HepG2 (cell line): ENCODE data around the gene FITM1. TPM values are rescaled to one million over a fixed set of nuclear protein-coding genes. Genes with fewer than 3 reads are reported as not detected.

Experiments used
- ATAC-seq: fragments of 200-7000 bp; cut with Tn5 transposase; 3 replicates; pipeline ENCODE4 v1.9.1; 2020; ENCODE audit warnings: mild to moderate bottlenecking, moderate library complexity
- BruUV-seq: library from RNA; stranded (reverse); fragments of 400-500 nt; replicated peaks from 2 replicates; lab custom pipeline; 2021; lab: Mats Ljungman, UMichigan
- CTCF ChIA-PET: fragments of 300-600 bp; formaldehyde crosslinking; extraction: SDS; loops from one replicate; lab custom pipeline; 2021; ENCODE audit warnings: low total read pairs, inconsistent platforms, low intra/inter-chr PET ratio; lab: Yijun Ruan, JAX
- POLR2A ChIA-PET: fragments of 350-600 bp; sonication (Branson Sonifier 250); formaldehyde crosslinking; loops from one replicate; lab custom pipeline; 2020; ENCODE audit warnings: antibody characterized with exemption, inconsistent platforms; lab: Yijun Ruan, JAX
- DNase-seq: peaks from one replicate; pipeline ENCODE4 v3.0.0-alpha.2; 2015; ENCODE audit warnings: low spot score
- FAIRE-seq: peaks from 3 replicates; lab custom pipeline; 2011; peaks lifted over from hg19 to GRCh38; lab: Jason Lieb, UNC
- H2AFZ ChIP-seq: one replicate; pipeline ENCODE4 v1.6.1; 2011; ENCODE audit warnings: low read length, inconsistent platforms
- H3K27ac ChIP-seq: fragments of 300-600 bp; 3 replicates; pipeline ENCODE4 v1.8.0; 2011; ENCODE audit warnings: mixed run types, mild to moderate bottlenecking, mixed read lengths, low read length, inconsistent platforms; ENCODE audit not compliant: insufficient read depth; ENCODE audit errors: extremely low read length
- H3K27me3 ChIP-seq, 2 experiments: fragments of 200-600 bp in 1 of 2; 2 replicates in 1 of 2; 3 replicates in 1 of 2; pipeline versions ENCODE4 v1.6.0 to v1.8.0; 2011; ENCODE audit warnings: low read length in 2 of 2, mild to moderate bottlenecking in 2 of 2, moderate library complexity in 2 of 2, inconsistent platforms in 1 of 2; ENCODE audit not compliant: insufficient read depth in 2 of 2, control insufficient read depth in 1 of 2
- H3K36me3 ChIP-seq, 2 experiments: fragments of 200-600 bp in 1 of 2; replicated peaks in 1 of 2; 2 replicates in 1 of 2; 3 replicates in 1 of 2; pipeline versions ENCODE4 v1.5.1 to v1.8.0; 2011; ENCODE audit warnings: low read length in 2 of 2, inconsistent platforms in 1 of 2; ENCODE audit not compliant: insufficient read depth in 2 of 2, control insufficient read depth in 1 of 2
- H3K4me1 ChIP-seq: 2 replicates; pipeline ENCODE4 v1.5.1; 2012; ENCODE audit warnings: low read length, inconsistent platforms; ENCODE audit not compliant: insufficient read depth
- H3K4me2 ChIP-seq: 2 replicates; pipeline ENCODE4 v1.6.0; 2011; ENCODE audit warnings: low read depth, low read length, inconsistent platforms
- H3K4me3 ChIP-seq, 3 experiments: fragments of 200-600 bp in 1 of 3; sonication (generic), shearing (Covaris generic) in 1 of 3; replicated peaks in 1 of 3; 2 replicates each; pipeline ENCODE4 v1.5.1; 2011 to 2016; ENCODE audit warnings: low read length in 3 of 3, inconsistent platforms in 2 of 3, low read depth in 2 of 3, mild to moderate bottlenecking in 2 of 3, control low read depth in 1 of 3, mixed read lengths in 1 of 3; ENCODE audit not compliant: insufficient read depth in 1 of 3
- H3K79me2 ChIP-seq: one replicate; pipeline ENCODE4 v1.6.1; 2011; ENCODE audit warnings: low read length, inconsistent platforms; ENCODE audit not compliant: insufficient read depth
- H3K9ac ChIP-seq: 2 replicates; pipeline ENCODE4 v1.6.0; 2011; ENCODE audit warnings: mild to moderate bottlenecking, low read depth, low read length, inconsistent platforms; ENCODE audit not compliant: insufficient read depth
- H3K9me3 ChIP-seq: 2 replicates; pipeline ENCODE4 v1.5.1; 2012; ENCODE audit warnings: mild to moderate bottlenecking, low read length
- H4K20me1 ChIP-seq: 2 replicates; pipeline ENCODE4 v1.6.0; 2011; ENCODE audit warnings: inconsistent platforms, mild to moderate bottlenecking, low read length, moderate library complexity; ENCODE audit not compliant: insufficient read depth
- AHDC1 ChIP-seq: sonication (generic); formaldehyde crosslinking; IDR thresholded peaks from 2 replicates; pipeline ENCODE4 v1.5.1; 2020; ENCODE audit warnings: mild to moderate bottlenecking, missing genetic modification reagents, borderline replicate concordance
- DZIP1 ChIP-seq: sonication (generic); formaldehyde crosslinking; IDR thresholded peaks from 2 replicates; pipeline ENCODE4 v1.5.0; 2020; ENCODE audit warnings: mild to moderate bottlenecking, missing genetic modification reagents
- KLF13 ChIP-seq: sonication (generic); formaldehyde crosslinking; IDR thresholded peaks from 2 replicates; pipeline ENCODE4 v1.4.0; 2020; ENCODE audit warnings: mild to moderate bottlenecking, missing genetic modification reagents
- POLR2A ChIP-seq, 2 experiments: IDR thresholded peaks; 2 replicates each; pipeline ENCODE4 v1.6.1; 2011; ENCODE audit warnings: low read depth in 2 of 2, low read length in 2 of 2, mild to moderate bottlenecking in 1 of 2, moderate library complexity in 1 of 2; ENCODE audit not compliant: insufficient read depth in 1 of 2
- SRSF1 ChIP-seq: fragments of 200-400 bp; formaldehyde crosslinking; optimal IDR thresholded peaks from 2 replicates; pipeline ENCODE3; 2017; ENCODE audit warnings: mild to moderate bottlenecking, low read depth, low read length, moderate library complexity
- ZNF800 ChIP-seq: sonication (generic); formaldehyde crosslinking; IDR thresholded peaks from 2 replicates; pipeline ENCODE4 v1.4.0; 2020; ENCODE audit warnings: missing genetic modification reagents
- WGBS: methylation state at CpG from one replicate; pipeline ENCODE4 v1.1.6; 2017; ENCODE audit warnings: low lambda C conversion rate; 5-methylcytosine and 5-hydroxymethylcytosine counted together
- in situ Hi-C: cut with HindIII; loops from 2 replicates; pipeline ENCODE4 v1.10.0; 2017; ENCODE audit warnings: low pct_unique_long_range_greater_than_20kb; ENCODE audit not compliant: extremely low pct_ligation_motif_present
- intact Hi-C: fragments of 100-400 bp; cut with micrococcal nuclease; formaldehyde crosslinking; loops from one replicate; pipeline ENCODE4 v1.10.0; 2022; ENCODE audit not compliant: unreplicated experiment
- polyA plus RNA-seq, 8 experiments: library from polyadenylated mRNA; depleted of rRNA in 3 of 8; stranded (reverse) in 7 of 8; unstranded in 1 of 8; fragments of >200 nt; fragmentation: Illumina TruSeq in 4 of 8; extraction: Trizol in 4 of 8; gene quantifications; 2 replicates each; pipeline versions ENCODE4 v1.2.1 to v1.2.3, GENCODE V29; 2011 to 2016; ENCODE audit warnings: low read depth in 4 of 8, missing spikeins in 1 of 8, mixed read lengths in 1 of 8; ENCODE audit not compliant: insufficient read depth in 1 of 8
- total RNA-seq, 5 experiments: library from RNA; depleted of rRNA; stranded (reverse); fragments of >200 nt; fragmentation: Illumina TruSeq; extraction: Trizol; gene quantifications; 2 replicates each; pipeline ENCODE4 v1.2.3, GENCODE V29; 2016; ENCODE audit warnings: low read depth in 1 of 5
- TF ChIP-seq, protein P1 (sequence below): sonication (generic); formaldehyde crosslinking; IDR thresholded peaks from 2 replicates; pipeline ENCODE4 v1.4.0; 2020; ENCODE audit warnings: mild to moderate bottlenecking, low read depth, missing genetic modification reagents

FITM1 gene
- total and polyA plus RNA-seq, 2 of the 13 experiments (the other 11 are each of a cell fraction or from before 2014, with no cell fraction given) = 2.7 to 5.8 TPM

DNA sequence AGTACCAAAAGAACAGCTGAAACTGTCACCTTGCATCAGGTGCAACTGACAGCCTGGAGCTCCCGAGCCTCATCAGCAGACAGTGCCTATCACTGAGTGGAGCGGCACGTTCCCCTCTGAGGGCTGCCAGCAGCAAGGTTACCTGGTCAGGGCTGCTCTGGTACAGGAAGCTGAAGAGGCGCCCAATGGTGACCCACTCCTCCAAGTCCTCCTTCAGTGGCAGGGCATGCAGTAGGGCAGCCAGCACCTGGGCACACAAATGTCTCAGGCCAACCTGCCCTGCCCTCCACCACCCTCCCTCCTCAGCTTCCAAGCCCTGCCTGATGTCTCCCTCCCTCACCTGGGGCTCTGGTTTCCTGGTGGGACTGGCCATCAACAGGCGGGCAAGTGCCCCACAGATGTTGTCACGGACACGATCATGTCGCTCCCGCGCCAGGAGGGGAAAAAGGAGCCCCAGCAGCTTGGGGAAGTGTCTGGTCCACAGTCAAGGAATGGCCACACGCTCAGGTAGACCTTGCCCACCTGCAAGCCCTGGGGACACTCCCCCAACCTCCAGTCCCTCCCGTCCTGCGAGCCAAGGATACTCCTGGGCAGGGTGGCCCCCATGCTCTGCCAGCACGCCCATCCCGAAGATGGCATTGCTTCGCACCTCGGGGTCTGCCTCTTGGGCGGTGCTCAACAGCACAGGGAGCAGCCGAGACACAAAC is 51.1 kb downstream of the FITM1 start:
- H3K36me3 ChIP-seq = peaks cover 82 to 88% of the 10 kb centered on the region in 2 experiments
- H3K4me1 ChIP-seq = no peaks in the 10 kb centered on the region
- ChIA-PET POLR2A (interaction anchor here (0.7 to 8.1 kb wide), 15 partner anchors 7 to 123 kb away, joined by 3 to 65 read pairs (median 5); partner anchors contain the start of genes CHMP4A, DCAF11, IPO4 and IRF9), CTCF (no interaction called here)
- no peak overlapping the region for H3K27ac ChIP-seq
- in situ Hi-C loops = no loop called here
- H3K27me3 ChIP-seq = no peaks in the 10 kb centered on the region
- WGBS = 95% methylated on average over 19 of the region's 19 CpGs
- intact Hi-C loops = no loop called here
- no peak overlapping the region for H3K4me2 ChIP-seq
- no peaks in the 10 kb centered on the region for H4K20me1 ChIP-seq
- H2AFZ ChIP-seq = no peak overlapping the region
- no peak overlapping the region for H3K4me3 ChIP-seq
- H3K79me2 ChIP-seq = no peaks in the 10 kb centered on the region
- no peak for ATAC-seq
- no peak overlapping the region for H3K9ac ChIP-seq
- no peaks in the 10 kb centered on the region for H3K9me3 ChIP-seq
- BruUV-seq = no TSS peak
- DNase-seq = no peak
- FAIRE-seq = no peak
- TF ChIP-seq KLF13 = no peak
- no peak for TF ChIP-seq SRSF1
- TF ChIP-seq, protein P1, sequence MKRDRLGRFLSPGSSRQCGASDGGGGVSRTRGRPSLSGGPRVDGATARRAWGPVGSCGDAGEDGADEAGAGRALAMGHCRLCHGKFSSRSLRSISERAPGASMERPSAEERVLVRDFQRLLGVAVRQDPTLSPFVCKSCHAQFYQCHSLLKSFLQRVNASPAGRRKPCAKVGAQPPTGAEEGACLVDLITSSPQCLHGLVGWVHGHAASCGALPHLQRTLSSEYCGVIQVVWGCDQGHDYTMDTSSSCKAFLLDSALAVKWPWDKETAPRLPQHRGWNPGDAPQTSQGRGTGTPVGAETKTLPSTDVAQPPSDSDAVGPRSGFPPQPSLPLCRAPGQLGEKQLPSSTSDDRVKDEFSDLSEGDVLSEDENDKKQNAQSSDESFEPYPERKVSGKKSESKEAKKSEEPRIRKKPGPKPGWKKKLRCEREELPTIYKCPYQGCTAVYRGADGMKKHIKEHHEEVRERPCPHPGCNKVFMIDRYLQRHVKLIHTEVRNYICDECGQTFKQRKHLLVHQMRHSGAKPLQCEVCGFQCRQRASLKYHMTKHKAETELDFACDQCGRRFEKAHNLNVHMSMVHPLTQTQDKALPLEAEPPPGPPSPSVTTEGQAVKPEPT (CRISPR knock-in tag) = 0 out of 2 replicates have a peak, but pooled peaks have one; percentile 30
- no peak for TF ChIP-seq AHDC1 (CRISPR knock-in tag)
- no peak for TF ChIP-seq ZNF800
- 0 out of 4 replicates have a peak, but pooled peaks of 1 of the 2 experiments have one; percentile 25 for TF ChIP-seq POLR2A (IDR thresholded peaks at IDR 0.05; ENCODE audit: insufficient read depth in 1 of 2, low read depth in 2 of 2, low read length in 2 of 2)
- peak; percentile 57; the same call in 1 of the 2 replicates for TF ChIP-seq DZIP1 (CRISPR knock-in tag)
